Measurements from ENCODE around the gene NF1. TPM values are rescaled to one million over a fixed set of nuclear protein-coding genes. Genes with fewer than 3 reads are reported as not detected.
A peak's percentile ranks its signal among the peaks of the same experiment; 100 is the strongest.

NF1 gene
- total RNA-seq, 1 experiment from 2014 or later, result 29.9 TPM

DNA sequence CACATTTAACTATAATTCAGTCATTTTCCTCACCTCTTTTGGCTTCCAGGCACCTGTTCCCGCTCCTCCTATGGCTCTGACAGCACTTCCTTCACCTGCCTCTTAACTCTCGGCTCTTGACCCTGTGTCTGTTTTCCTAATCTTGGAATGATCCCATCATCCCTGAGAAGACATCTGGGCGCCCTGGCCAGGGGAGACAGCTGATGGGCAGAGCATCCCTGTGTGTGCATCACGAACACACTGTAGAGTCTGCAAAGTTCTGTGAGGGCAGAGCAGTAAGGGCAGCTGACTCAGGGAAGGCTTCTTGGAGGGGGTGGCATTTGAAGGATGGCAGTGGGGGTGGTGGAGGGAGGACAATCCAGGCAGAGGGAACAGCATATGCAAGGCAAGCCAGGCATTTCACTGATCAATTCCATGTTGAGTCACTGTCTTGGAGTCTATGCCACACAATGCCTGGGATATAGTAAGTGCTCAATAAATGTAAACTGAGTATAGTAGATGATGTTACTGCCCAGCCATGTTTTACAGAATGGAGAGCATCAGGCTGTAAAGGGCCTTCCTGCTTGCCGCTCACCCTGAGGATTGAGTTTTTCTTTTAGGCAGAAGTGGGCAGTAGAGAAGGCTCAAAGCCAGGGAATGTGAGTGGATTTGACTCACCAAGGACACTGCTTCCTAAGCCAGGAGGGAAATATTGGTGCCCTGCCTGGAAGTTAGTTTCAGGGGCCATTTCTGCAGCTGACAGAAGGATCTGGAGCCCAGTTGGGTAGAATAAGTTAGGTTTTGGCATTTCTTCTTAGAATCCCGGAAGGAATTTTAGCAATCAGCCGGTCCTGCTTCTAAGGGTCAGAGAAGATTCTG lies 290.9 kb downstream of the NF1 start:
- DNase-seq (ENCODE audit: low read depth), result peak; percentile 20

DNA sequence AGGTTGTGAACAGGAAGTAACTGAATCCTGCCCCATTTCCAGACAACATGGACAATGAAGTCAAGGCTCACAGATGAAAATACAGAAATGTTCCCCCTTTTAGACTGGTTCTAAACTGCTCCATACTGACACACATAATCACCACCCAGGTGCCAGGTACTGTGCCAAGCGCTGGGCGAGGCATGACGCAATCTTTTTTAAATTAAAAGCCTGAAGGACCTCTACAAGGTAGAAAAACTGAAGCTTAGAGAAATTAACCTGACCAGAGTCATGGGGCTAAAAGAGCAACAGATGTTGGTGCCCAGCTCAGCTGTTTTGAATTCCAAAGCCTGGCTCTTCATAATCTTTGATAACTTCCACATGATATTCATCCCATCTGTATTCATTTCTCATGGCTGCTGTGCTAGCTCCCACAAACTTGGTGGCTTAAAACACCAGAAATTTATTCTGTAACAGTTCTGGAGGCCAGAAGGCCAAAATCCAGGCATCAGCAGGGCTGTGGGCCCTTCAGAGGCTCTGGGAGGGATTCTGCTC lies 291.8 kb downstream of the NF1 start:
- DNase-seq (ENCODE audit: low read depth), result no peak

- no peak for DNase-seq (ENCODE audit: low read depth)
Observed at GRCh38 chr17:31387438-31387837, 292.7 kb downstream of the NF1 start.

- DNase-seq (ENCODE audit: low read depth), result no peak
Observed at GRCh38 chr17:31388351-31388750, 293.6 kb downstream of the NF1 start.

- peak; percentile 28 for DNase-seq (ENCODE audit: low read depth)
Observed at GRCh38 chr17:31388770-31389656, 294.2 kb downstream of the NF1 start.

GRCh38 chr17:31389657-31390381 lies 295.0 kb downstream of the NF1 start:
- DNase-seq (ENCODE audit: low read depth), result no peak

DNA sequence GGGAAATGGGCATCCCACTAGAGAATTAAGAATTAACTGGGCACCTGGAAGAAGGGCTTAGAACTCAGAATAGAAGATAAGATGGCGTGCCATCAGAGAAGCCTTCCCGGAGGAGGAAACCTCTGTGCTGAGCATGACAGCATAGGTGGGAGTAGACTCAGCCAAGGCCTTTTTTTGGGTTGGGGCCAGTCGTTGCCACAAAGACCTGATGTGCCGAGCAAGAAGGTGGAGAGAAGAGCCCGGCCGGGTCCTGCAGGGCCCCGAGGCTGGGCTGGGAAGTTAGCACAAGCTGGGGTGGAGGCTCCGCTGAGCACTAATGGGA lies 295.6 kb downstream of the NF1 start:
- DNase-seq (ENCODE audit: low read depth), result no peak

GRCh38 chr17:31390748-31391495 lies 296.1 kb downstream of the NF1 start:
- DNase-seq (ENCODE audit: low read depth), result no peak

GRCh38 chr17:31391496-31391949 lies 296.7 kb downstream of the NF1 start, which contains the start of gene RAB11FIP4:
Gene RAB11FIP4 (plus strand): TSS chr17:31391675. CDS start chr17:31391853, 178 bp downstream.
- no peak for DNase-seq (ENCODE audit: low read depth)

DNA sequence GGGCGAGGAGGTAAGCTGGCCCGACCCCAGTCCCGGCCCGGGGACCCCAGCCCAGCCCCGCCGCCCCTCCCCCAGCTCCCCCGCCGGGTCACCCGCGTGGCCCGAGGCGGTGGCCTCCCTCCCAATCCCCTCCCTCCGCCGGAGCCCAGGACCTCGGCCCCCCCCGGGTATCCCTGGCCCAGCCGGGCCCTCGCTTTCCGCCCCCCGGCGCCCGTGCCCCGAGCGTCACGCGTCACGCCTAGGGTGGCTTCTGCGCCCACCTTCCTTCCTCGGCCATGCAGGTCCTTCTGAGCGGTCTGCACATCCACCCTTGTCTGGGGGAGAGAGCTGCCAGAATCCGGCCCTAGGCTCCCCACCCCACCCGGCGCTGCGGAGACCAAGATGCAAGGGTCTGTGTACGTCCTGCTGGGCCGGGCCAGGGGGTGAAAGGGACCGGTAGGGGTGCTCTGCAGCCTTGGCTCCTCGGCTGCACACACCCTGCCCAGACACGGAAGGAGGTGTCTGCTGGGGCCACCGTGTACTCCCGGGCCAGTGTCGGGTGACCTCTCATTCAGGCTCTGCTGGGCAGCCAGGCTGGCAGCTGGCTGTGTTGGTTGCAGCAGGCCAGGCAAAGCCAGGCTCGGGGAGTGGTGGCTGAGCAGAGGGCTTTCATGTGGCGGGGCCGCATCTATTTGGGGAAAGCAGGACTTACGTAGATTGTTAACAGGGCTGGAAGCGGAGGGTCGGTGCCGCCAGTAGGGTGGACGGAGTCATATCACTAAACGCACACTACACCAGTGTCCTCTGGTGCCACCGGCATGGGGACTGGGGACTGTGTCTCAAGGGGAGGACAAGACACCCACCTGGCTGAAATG lies 297.5 kb downstream of the NF1 start:
- DNase-seq (ENCODE audit: low read depth), result no peak

GRCh38 chr17:31392856-31393748 lies 298.3 kb downstream of the NF1 start:
- no peak for DNase-seq (ENCODE audit: low read depth)

DNA sequence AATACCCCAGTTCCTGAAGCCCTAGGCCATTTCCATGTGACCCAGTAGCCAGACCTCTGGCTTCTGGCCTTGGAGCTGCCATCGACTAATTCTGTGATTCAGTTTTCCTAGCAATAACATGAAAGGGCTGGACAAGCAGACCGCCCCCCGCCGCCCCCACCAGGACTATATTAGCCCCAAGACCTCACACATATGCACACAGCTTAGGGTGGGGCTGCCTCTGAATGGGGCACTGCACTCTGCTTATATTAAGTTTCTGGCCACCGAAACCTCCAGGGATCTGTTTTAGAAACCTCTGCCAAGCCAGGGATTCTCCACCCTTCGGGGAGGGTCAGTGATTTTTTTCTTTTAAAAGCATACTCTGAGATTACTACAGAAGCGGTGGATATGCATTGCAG lies 299.0 kb downstream of the NF1 start:
- no peak for DNase-seq (ENCODE audit: low read depth)

DNA sequence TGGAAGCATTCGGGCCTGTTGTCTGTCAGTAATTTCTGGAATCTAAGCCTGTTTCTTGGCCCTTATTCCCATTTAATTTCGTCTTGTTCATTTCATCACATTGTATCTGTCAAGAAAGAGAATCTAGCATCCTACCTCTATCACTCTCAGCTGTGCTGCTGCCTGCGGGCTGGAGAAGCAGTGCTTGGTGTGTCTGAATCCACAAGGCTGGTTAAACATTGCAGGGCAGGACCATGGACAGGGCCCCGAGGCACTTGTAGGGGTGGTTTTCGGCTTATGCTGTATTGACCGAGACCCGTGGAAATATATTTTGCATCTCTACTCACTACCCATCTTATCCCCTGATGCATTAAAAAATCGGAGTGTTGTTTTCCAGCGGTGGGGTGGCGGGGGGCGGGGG lies 299.8 kb downstream of the NF1 start:
- peak; percentile 33 for DNase-seq (ENCODE audit: low read depth)

DNA sequence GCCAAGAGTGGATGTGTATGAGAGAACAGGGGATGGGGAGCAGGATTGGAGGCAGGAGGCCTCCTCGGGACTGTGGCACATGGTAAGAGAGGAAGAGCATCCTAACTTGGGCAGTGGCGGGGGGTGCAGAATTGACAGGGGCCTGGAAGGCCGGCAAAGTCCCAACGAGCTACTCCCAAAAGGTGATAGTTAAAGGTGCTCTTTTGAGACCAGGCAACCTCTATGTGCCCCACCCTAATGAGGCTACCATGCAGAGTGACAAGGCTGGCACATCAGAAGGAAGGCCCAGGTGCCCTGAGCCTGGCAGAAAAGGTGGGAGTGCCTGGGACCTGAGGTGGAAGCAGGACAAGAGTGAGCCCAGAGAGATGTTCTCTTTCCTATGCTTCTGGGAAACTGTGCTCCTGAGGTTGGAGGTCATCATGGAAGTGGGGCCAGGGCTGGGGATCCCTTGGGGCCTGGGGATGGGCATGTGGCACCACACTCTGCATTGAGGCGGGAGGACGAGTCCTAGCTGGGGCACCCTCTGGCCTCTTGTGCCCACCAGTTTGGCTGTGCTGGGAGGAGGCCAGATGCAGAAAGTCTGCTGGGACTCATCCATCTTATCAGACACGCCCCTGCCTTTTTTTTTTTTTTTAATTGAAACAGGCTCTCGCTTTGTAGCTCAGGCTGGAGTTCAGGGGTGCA lies 302.6 kb downstream of the NF1 start:
- DNase-seq (ENCODE audit: low read depth), result no peak

DNA sequence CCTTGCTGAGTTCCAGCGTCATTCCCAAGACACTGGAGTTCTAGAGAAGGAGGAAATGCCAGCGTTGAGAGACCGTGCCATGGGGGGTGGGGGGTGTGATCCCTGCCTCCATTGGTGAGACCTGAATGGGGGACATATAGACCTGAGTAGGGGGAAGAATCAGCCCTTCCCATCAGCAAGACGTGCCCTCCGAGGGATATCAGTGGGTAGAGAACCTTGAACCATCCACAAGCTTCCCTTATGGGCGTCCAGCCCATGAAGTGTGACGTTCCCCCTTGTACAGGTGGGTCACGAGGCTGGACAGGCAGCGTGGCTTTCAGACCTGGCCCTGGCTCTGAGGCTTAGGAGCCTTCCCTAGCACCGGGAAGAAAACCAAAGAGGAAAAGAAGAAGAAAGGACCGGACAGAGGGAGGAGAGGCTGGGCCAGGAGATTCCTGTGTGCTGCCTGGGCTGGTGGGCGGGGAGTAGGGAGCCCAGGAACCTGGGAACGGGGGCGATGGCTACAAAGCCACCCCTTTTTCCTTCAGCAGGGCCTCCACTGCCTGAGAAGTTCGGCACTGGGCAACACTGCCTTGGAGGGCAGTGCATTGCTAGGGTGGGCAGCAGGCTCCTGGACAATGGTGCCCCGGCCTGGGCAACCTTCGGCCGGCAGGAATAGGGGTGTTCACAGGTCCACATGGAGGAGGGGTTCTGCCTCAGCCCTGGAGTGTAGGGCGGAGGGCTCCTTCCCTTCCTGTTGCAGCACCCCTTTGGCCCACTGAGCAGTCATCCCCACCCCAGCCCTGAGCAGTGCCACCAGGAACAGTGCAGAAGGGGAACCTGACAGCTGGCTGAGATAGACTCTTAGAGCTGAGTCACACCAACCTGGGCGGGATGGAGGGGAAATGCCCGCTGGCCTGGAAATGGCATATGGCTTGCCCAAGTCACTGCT lies 303.9 kb downstream of the NF1 start:
- no peak for DNase-seq (ENCODE audit: low read depth)

GRCh38 chr17:31400481-31400950 lies 305.7 kb downstream of the NF1 start:
- DNase-seq (ENCODE audit: low read depth), result no peak

Data from M059J (cell line).